ENCODE data around the gene C6orf163.

DNA sequence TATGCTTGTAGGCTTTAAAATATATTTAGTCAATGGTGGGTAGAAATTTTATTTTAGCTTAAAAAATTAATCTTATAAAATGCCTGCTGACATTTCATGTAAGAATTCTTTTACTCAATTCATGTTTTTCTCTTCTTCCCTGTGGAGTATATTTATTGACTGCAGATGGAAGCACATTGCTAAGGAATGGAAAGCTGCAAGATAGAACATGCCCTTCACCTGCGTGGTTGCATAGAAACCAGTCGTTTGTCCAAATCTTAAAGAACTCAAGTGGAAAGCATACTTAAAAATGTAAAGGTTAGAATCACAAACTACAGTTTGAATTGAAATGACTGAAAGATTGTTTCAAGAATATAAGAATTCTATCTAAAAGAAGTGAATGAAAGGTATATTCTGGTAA, 30.7 kb downstream of the C6orf163 start:
- TF ChIP-seq CTCF (IDR thresholded peaks at IDR 0.05; ENCODE audit: insufficient read depth, low read depth, low read length) (no peak), EZH2 (IDR thresholded peaks at IDR 0.05; ENCODE audit: insufficient read depth, low read length) (no peak)

Measured in astrocyte (in vitro differentiated cells and primary cell).